Measurements from ENCODE around the gene PRICKLE4.

The PRICKLE4 gene

DNA sequence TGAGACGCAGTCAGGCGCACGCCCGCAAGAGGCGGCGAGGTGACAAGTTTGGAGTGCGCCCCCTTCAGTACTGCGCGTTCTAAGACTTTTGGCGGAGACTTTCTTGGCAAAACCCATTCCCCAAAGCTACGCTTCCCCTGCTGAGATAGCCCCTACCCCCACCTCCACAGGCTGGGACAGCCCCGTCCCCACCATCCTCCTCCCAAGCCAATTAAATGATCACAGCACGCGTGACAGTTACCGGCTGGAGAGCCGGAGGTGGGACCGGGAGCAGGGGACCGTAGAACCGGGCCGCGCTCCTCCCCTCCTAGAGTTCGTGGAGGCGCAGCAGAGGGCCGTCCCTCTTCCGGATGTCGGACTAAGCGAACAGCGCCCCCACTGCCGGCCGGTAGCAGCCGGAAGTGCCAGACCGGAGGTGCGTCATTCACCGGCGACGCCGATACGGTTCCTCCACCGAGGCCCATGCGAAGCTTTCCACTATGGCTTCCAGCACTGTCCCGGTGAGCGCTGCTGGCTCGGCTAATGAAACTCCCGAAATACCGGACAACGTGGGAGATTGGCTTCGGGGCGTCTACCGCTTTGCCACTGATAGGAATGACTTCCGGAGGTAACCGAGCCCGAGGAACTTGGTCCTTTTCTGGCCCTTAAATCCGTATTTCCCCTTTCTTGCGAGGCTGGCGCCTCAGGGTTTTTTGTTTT is 6.8 kb downstream of the PRICKLE4 start, which contains the start of gene TOMM6 (continued):
- TF ChIP-seq, protein P1, sequence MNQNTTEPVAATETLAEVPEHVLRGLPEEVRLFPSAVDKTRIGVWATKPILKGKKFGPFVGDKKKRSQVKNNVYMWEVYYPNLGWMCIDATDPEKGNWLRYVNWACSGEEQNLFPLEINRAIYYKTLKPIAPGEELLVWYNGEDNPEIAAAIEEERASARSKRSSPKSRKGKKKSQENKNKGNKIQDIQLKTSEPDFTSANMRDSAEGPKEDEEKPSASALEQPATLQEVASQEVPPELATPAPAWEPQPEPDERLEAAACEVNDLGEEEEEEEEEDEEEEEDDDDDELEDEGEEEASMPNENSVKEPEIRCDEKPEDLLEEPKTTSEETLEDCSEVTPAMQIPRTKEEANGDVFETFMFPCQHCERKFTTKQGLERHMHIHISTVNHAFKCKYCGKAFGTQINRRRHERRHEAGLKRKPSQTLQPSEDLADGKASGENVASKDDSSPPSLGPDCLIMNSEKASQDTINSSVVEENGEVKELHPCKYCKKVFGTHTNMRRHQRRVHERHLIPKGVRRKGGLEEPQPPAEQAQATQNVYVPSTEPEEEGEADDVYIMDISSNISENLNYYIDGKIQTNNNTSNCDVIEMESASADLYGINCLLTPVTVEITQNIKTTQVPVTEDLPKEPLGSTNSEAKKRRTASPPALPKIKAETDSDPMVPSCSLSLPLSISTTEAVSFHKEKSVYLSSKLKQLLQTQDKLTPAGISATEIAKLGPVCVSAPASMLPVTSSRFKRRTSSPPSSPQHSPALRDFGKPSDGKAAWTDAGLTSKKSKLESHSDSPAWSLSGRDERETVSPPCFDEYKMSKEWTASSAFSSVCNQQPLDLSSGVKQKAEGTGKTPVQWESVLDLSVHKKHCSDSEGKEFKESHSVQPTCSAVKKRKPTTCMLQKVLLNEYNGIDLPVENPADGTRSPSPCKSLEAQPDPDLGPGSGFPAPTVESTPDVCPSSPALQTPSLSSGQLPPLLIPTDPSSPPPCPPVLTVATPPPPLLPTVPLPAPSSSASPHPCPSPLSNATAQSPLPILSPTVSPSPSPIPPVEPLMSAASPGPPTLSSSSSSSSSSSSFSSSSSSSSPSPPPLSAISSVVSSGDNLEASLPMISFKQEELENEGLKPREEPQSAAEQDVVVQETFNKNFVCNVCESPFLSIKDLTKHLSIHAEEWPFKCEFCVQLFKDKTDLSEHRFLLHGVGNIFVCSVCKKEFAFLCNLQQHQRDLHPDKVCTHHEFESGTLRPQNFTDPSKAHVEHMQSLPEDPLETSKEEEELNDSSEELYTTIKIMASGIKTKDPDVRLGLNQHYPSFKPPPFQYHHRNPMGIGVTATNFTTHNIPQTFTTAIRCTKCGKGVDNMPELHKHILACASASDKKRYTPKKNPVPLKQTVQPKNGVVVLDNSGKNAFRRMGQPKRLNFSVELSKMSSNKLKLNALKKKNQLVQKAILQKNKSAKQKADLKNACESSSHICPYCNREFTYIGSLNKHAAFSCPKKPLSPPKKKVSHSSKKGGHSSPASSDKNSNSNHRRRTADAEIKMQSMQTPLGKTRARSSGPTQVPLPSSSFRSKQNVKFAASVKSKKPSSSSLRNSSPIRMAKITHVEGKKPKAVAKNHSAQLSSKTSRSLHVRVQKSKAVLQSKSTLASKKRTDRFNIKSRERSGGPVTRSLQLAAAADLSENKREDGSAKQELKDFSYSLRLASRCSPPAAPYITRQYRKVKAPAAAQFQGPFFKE (tag by site-specific recombination; IDR thresholded peaks at IDR 0.05; ENCODE audit: borderline replicate concordance): no peak
- TF ChIP-seq, protein P2, sequence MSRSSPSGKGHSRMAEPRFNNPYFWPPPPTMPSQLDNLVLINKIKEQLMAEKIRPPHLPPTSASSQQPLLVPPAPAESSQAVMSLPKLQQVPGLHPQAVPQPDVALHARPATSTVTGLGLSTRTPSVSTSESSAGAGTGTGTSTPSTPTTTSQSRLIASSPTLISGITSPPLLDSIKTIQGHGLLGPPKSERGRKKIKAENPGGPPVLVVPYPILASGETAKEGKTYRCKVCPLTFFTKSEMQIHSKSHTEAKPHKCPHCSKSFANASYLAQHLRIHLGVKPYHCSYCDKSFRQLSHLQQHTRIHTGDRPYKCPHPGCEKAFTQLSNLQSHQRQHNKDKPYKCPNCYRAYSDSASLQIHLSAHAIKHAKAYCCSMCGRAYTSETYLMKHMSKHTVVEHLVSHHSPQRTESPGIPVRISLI (tag by site-specific recombination; IDR thresholded peaks at IDR 0.05): no peak; the same call in 1 of the 2 replicates
- peak; percentile 72; the same call in 1 of the 2 replicates for TF ChIP-seq KLF16 (tag by site-specific recombination; IDR thresholded peaks at IDR 0.05)
- no peak for TF ChIP-seq ZNF133 (tag by site-specific recombination; IDR thresholded peaks at IDR 0.05)
- TF ChIP-seq ZNF747 (tag by site-specific recombination; IDR thresholded peaks at IDR 0.05): no peak
- TF ChIP-seq ZNF174 (tag by site-specific recombination; IDR thresholded peaks at IDR 0.05): no peak
- peak; percentile 86 for TF ChIP-seq ZNF600 (tag by site-specific recombination; IDR thresholded peaks at IDR 0.05)
- TF ChIP-seq, protein P3, sequence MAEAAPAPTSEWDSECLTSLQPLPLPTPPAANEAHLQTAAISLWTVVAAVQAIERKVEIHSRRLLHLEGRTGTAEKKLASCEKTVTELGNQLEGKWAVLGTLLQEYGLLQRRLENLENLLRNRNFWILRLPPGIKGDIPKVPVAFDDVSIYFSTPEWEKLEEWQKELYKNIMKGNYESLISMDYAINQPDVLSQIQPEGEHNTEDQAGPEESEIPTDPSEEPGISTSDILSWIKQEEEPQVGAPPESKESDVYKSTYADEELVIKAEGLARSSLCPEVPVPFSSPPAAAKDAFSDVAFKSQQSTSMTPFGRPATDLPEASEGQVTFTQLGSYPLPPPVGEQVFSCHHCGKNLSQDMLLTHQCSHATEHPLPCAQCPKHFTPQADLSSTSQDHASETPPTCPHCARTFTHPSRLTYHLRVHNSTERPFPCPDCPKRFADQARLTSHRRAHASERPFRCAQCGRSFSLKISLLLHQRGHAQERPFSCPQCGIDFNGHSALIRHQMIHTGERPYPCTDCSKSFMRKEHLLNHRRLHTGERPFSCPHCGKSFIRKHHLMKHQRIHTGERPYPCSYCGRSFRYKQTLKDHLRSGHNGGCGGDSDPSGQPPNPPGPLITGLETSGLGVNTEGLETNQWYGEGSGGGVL (tag by site-specific recombination; IDR thresholded peaks at IDR 0.05): peak; percentile 45
- TF ChIP-seq ZNF837 (tag by site-specific recombination; IDR thresholded peaks at IDR 0.05): no peak
- TF ChIP-seq ZNF324 (tag by site-specific recombination; IDR thresholded peaks at IDR 0.05): peak; percentile 84
- TF ChIP-seq, protein P4, sequence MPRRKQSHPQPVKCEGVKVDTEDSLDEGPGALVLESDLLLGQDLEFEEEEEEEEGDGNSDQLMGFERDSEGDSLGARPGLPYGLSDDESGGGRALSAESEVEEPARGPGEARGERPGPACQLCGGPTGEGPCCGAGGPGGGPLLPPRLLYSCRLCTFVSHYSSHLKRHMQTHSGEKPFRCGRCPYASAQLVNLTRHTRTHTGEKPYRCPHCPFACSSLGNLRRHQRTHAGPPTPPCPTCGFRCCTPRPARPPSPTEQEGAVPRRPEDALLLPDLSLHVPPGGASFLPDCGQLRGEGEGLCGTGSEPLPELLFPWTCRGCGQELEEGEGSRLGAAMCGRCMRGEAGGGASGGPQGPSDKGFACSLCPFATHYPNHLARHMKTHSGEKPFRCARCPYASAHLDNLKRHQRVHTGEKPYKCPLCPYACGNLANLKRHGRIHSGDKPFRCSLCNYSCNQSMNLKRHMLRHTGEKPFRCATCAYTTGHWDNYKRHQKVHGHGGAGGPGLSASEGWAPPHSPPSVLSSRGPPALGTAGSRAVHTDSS (tag by site-specific recombination; IDR thresholded peaks at IDR 0.05): no peak
- TF ChIP-seq WT1 (tag by site-specific recombination; IDR thresholded peaks at IDR 0.05): 0 out of 2 replicates have a peak, but pooled peaks have one; percentile 42
- no peak for TF ChIP-seq ZNF311 (tag by site-specific recombination; IDR thresholded peaks at IDR 0.05; ENCODE audit: borderline replicate concordance)
- TF ChIP-seq, protein P5, sequence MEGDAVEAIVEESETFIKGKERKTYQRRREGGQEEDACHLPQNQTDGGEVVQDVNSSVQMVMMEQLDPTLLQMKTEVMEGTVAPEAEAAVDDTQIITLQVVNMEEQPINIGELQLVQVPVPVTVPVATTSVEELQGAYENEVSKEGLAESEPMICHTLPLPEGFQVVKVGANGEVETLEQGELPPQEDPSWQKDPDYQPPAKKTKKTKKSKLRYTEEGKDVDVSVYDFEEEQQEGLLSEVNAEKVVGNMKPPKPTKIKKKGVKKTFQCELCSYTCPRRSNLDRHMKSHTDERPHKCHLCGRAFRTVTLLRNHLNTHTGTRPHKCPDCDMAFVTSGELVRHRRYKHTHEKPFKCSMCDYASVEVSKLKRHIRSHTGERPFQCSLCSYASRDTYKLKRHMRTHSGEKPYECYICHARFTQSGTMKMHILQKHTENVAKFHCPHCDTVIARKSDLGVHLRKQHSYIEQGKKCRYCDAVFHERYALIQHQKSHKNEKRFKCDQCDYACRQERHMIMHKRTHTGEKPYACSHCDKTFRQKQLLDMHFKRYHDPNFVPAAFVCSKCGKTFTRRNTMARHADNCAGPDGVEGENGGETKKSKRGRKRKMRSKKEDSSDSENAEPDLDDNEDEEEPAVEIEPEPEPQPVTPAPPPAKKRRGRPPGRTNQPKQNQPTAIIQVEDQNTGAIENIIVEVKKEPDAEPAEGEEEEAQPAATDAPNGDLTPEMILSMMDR (tag by site-specific recombination; IDR thresholded peaks at IDR 0.05): peak; percentile 98
- TF ChIP-seq ZNF292 (tag by site-specific recombination; IDR thresholded peaks at IDR 0.05; ENCODE audit: borderline replicate concordance, low read depth): no peak
- TF ChIP-seq EGR2 (tag by site-specific recombination; IDR thresholded peaks at IDR 0.05; ENCODE audit: low read depth): no peak
- TF ChIP-seq, protein P6, sequence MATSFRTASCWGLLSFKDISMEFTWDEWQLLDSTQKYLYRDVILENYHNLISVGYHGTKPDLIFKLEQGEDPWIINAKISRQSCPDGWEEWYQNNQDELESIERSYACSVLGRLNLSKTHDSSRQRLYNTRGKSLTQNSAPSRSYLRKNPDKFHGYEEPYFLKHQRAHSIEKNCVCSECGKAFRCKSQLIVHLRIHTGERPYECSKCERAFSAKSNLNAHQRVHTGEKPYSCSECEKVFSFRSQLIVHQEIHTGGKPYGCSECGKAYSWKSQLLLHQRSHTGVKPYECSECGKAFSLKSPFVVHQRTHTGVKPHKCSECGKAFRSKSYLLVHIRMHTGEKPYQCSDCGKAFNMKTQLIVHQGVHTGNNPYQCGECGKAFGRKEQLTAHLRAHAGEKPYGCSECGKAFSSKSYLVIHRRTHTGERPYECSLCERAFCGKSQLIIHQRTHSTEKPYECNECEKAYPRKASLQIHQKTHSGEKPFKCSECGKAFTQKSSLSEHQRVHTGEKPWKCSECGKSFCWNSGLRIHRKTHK (tag by site-specific recombination; IDR thresholded peaks at IDR 0.05): no peak
- no peak for TF ChIP-seq ZNF112 (tag by site-specific recombination; IDR thresholded peaks at IDR 0.05)
- TF ChIP-seq ZNF266 (tag by site-specific recombination; IDR thresholded peaks at IDR 0.05; ENCODE audit: low read depth): no peak
- TF ChIP-seq ZNF670 (tag by site-specific recombination; IDR thresholded peaks at IDR 0.05; ENCODE audit: low read depth): no peak
- TF ChIP-seq ZNF366 (tag by site-specific recombination; conservative IDR thresholded peaks at IDR 0.05): 0 out of 2 replicates have a peak, but pooled peaks have one; percentile 47
- peak; percentile 66; the same call in 1 of the 2 replicates for TF ChIP-seq ZFP37 (tag by site-specific recombination; IDR thresholded peaks at IDR 0.05)
- TF ChIP-seq, protein P7, sequence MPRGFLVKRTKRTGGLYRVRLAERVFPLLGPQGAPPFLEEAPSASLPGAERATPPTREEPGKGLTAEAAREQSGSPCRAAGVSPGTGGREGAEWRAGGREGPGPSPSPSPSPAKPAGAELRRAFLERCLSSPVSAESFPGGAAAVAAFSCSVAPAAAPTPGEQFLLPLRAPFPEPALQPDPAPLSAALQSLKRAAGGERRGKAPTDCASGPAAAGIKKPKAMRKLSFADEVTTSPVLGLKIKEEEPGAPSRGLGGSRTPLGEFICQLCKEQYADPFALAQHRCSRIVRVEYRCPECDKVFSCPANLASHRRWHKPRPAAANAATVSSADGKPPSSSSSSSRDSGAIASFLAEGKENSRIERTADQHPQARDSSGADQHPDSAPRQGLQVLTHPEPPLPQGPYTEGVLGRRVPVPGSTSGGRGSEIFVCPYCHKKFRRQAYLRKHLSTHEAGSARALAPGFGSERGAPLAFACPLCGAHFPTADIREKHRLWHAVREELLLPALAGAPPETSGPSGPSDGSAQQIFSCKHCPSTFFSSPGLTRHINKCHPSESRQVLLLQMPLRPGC (tag by site-specific recombination; IDR thresholded peaks at IDR 0.05): peak; percentile 69; the same call in 1 of the 2 replicates
- TF ChIP-seq ZNF629 (tag by site-specific recombination; IDR thresholded peaks at IDR 0.05): peak; percentile 92
